ENCODE measurements around the gene DCLK1.

GRCh38 chr13:36030670-36031331, 100.4 kb downstream of the DCLK1 start:
- TF ChIP-seq POLR2A (IDR thresholded peaks at IDR 0.05), result no peak
- TF ChIP-seq CTCF (IDR thresholded peaks at IDR 0.05), result no peak

Data from esophagus squamous epithelium (tissue), 4 donors.